Body of pancreas (tissue), 4 donors: Measurements from ENCODE around the gene ADGRL3.

Experiments used
- CTCF ChIP-seq, 7 experiments: fragments of 450-650 bp in 4 of 7; fragments of 200-600 bp in 3 of 7; sonication (generic) in 3 of 7; IDR thresholded peaks; one replicate each; pipeline ENCODE4 v1.5.1; 2016 to 2019; ENCODE audit warnings: antibody characterized with exemption in 7 of 7
- POLR2A ChIP-seq, 3 donors: fragments of 450-650 bp; IDR thresholded peaks; one replicate each; pipeline ENCODE4 v1.6.1; 2016; ENCODE audit warnings: antibody characterized with exemption in 3 of 3, mild to moderate bottlenecking in 2 of 3

- TF ChIP-seq CTCF (IDR thresholded peaks at IDR 0.05) (no peak), POLR2A (IDR thresholded peaks at IDR 0.05) (no peak)
These were observed 98.1 kb downstream of the ADGRL3 start for GRCh38 chr4:61298178-61298740.
